Hepatocyte (in vitro differentiated cells): ENCODE measurements around the gene AUTS2. TPM values are rescaled to one million over a fixed set of nuclear protein-coding genes. Genes with fewer than 3 reads are reported as not detected.
A peak's percentile ranks its signal among the peaks of the same experiment; 100 is the strongest.

ENCODE experiments used
- DNase-seq: peaks from one replicate; pipeline ENCODE4 v3.0.0-alpha.2; 2016; ENCODE audit warnings: low spot score
- H2AFZ ChIP-seq: fragments of 200-600 bp; sonication (generic); 2 replicates; pipeline ENCODE4 v1.6.0; 2016; ENCODE audit warnings: antibody characterized with exemption, mild to moderate bottlenecking
- H3K27ac ChIP-seq: fragments of 200-600 bp; sonication (generic); 2 replicates; pipeline ENCODE4 v1.5.1; 2016; ENCODE audit warnings: mild to moderate bottlenecking
- H3K27me3 ChIP-seq: fragments of 200-600 bp; sonication (generic); 2 replicates; pipeline ENCODE4 v1.6.1; 2016
- H3K36me3 ChIP-seq: fragments of 200-600 bp; sonication (generic); replicated peaks from 2 replicates; pipeline ENCODE4 v1.5.1; 2016; ENCODE audit warnings: low read depth; ENCODE audit not compliant: insufficient read depth
- H3K4me1 ChIP-seq: fragments of 200-600 bp; sonication (generic); 2 replicates; pipeline ENCODE4 v1.5.1; 2016; ENCODE audit warnings: mild to moderate bottlenecking, moderate library complexity; ENCODE audit not compliant: insufficient read depth
- H3K4me2 ChIP-seq: fragments of 200-600 bp; sonication (generic); 2 replicates; pipeline ENCODE4 v1.6.0; 2016
- H3K4me3 ChIP-seq: fragments of 200-600 bp; sonication (generic); 2 replicates; pipeline ENCODE4 v1.5.1; 2016; ENCODE audit warnings: mild to moderate bottlenecking
- H3K79me2 ChIP-seq: fragments of 200-600 bp; sonication (generic); 2 replicates; pipeline ENCODE4 v1.6.0; 2017; ENCODE audit warnings: mild to moderate bottlenecking
- H3K9me2 ChIP-seq: fragments of 200-600 bp; sonication (generic); replicated peaks from 2 replicates; pipeline ENCODE4 v1.6.0; 2017; ENCODE audit warnings: mild to moderate bottlenecking; ENCODE audit not compliant: insufficient read depth
- H3K9me3 ChIP-seq: fragments of 200-600 bp; sonication (generic); 2 replicates; pipeline ENCODE4 v1.5.1; 2016; ENCODE audit warnings: low read depth, mild to moderate bottlenecking
- H4K20me1 ChIP-seq: fragments of 200-600 bp; sonication (generic); 2 replicates; pipeline ENCODE4 v1.6.0; 2016; ENCODE audit warnings: mild to moderate bottlenecking; ENCODE audit not compliant: insufficient read depth, poor library complexity, severe bottlenecking
- EZH2 ChIP-seq: fragments of 200-600 bp; sonication (generic); IDR thresholded peaks from 2 replicates; pipeline ENCODE4 v1.6.1; 2016; ENCODE audit warnings: antibody characterized with exemption, mild to moderate bottlenecking, borderline replicate concordance
- EZH2phosphoT487 ChIP-seq: fragments of 200-600 bp; sonication (generic); IDR thresholded peaks from one replicate; pipeline ENCODE4 v1.6.1; 2018; ENCODE audit warnings: antibody characterized with exemption, mild to moderate bottlenecking, low read depth, moderate library complexity; ENCODE audit not compliant: unreplicated experiment, severe bottlenecking
- WGBS: methylation state at CpG from one replicate; pipeline ENCODE4 v1.1.6; 2016; ENCODE audit warnings: low lambda C conversion rate; ENCODE audit errors: missing lambda C conversion rate; 5-methylcytosine and 5-hydroxymethylcytosine counted together
- polyA plus RNA-seq: library from polyadenylated mRNA; unstranded; fragments of >200 nt; fragmentation: Nextera tagmentation; extraction: Ambion mirVana; gene quantifications from 2 replicates; pipeline ENCODE4 v1.2.1, GENCODE V29; 2016
- total RNA-seq: library from RNA; depleted of rRNA; stranded (reverse); fragments of >200 nt; gene quantifications from 2 replicates; pipeline ENCODE4 v1.2.3, GENCODE V29; 2014
- TF ChIP-seq, protein P1 (sequence below): fragments of 200-600 bp; sonication (generic); IDR thresholded peaks from 2 replicates; pipeline ENCODE4 v1.5.1; 2016; ENCODE audit warnings: antibody characterized with exemption, mild to moderate bottlenecking; ENCODE audit not compliant: poor library complexity

The AUTS2 gene
- total and polyA plus RNA-seq, 2 experiments from 2014 or later: 34.4 to 40.9 TPM

DNA sequence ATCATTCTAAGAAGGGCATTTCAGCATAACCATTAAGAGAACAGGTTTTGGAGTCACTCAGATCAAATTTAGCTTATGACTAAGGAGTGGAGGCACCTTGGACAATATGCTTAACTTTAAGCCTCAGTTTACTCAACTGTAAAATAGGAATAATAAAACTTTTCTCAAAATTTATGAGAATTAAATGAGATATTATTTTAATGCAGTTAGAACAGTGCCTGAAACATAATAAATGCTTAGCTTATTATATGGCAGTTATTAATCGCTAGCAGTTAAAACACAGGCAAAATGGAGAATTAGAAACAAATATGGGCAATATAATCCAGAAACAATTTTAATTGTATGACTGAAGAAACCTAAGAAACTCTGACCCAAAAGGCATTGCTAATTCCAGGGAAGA lies 2.9 kb upstream of the AUTS2 start:
- WGBS: 97% methylated on average over 1 of the region's 1 CpG
- Histone ChIP-seq H3K27ac (no peak overlapping the region), H3K79me2 (peaks cover 6% of the 10 kb centered on the region), H3K9me3 (no peaks in the 10 kb centered on the region), H3K9me2 (no peaks in the 10 kb centered on the region), H3K4me2 (no peak overlapping the region), H3K36me3 (no peaks in the 10 kb centered on the region), H2AFZ (no peak overlapping the region), H3K4me3 (no peak overlapping the region), H4K20me1 (peaks cover 1% of the 10 kb centered on the region), H3K4me1 (peaks cover under 1% of the 10 kb centered on the region), H3K27me3 (peaks cover 9% of the 10 kb centered on the region)
- no peak for DNase-seq
- no peak for TF ChIP-seq EZH2phosphoT487
- TF ChIP-seq, protein P1, sequence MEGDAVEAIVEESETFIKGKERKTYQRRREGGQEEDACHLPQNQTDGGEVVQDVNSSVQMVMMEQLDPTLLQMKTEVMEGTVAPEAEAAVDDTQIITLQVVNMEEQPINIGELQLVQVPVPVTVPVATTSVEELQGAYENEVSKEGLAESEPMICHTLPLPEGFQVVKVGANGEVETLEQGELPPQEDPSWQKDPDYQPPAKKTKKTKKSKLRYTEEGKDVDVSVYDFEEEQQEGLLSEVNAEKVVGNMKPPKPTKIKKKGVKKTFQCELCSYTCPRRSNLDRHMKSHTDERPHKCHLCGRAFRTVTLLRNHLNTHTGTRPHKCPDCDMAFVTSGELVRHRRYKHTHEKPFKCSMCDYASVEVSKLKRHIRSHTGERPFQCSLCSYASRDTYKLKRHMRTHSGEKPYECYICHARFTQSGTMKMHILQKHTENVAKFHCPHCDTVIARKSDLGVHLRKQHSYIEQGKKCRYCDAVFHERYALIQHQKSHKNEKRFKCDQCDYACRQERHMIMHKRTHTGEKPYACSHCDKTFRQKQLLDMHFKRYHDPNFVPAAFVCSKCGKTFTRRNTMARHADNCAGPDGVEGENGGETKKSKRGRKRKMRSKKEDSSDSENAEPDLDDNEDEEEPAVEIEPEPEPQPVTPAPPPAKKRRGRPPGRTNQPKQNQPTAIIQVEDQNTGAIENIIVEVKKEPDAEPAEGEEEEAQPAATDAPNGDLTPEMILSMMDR: no peak
- no peak for TF ChIP-seq EZH2

DNA sequence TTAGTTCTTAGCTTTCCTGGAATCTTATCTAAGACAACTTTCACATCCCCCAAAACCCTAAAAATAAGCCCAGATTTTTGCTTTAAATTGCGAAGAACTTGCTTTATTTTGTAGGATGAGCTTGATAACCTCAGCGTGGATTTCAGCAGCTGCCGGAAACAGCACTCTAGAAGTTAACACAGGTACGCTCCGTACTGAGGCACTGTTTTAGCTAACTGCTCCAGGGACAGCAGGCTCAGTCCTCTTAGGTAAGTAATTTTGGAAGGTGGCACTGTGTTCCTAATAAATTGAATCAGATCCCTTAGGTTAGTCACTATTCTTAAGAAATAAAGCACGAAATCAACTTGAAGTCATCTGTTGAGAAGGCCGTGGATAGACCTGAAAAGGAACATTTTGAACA lies 2.2 kb upstream of the AUTS2 start:
- no peak for TF ChIP-seq EZH2phosphoT487
- no peak for TF ChIP-seq EZH2
- TF ChIP-seq, protein P1: no peak
- H3K79me2 ChIP-seq: peaks cover 12% of the 10 kb centered on the region
- H3K27me3 ChIP-seq: peaks cover 9% of the 10 kb centered on the region
- no peak overlapping the region for H3K4me2 ChIP-seq
- H3K4me3 ChIP-seq: no peak overlapping the region
- H3K27ac ChIP-seq: no peak overlapping the region
- DNase-seq: no peak
- 86% methylated on average over 7 of the region's 7 CpGs for WGBS
- H3K9me3 ChIP-seq: no peaks in the 10 kb centered on the region
- H3K4me1 ChIP-seq: peaks cover 7% of the 10 kb centered on the region
- no peaks in the 10 kb centered on the region for H3K9me2 ChIP-seq
- H2AFZ ChIP-seq: no peak overlapping the region
- H4K20me1 ChIP-seq: peaks cover 7% of the 10 kb centered on the region
- H3K36me3 ChIP-seq: no peaks in the 10 kb centered on the region

DNA sequence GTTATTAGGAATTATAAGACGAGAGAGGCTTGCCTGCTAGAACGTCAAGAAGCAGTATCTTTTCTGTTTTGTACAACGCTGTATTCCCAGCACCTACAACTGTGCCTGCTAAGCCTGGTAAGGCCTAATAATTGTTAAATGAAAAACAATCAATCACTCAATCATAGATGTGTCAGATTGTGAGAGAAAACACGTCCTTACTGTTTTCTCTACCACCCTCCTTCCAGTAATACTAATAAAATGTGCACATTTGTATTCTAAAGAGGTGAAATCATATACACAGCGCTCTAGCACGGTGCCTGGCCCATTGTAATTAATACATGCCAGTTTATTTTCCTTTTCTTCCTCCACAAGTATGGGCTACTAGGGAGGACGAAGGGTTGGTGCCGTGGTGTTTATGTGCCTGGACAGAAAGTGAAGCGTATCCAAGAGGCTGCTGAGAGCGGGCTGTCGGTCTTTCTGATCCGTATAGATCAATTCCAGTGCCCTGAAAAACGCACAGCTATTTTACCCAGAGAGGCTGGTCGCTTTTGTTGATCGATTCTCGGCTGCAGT lies 1.5 kb upstream of the AUTS2 start:
- H3K4me3 ChIP-seq: no peak overlapping the region
- TF ChIP-seq, protein P1: no peak
- TF ChIP-seq EZH2 (no peak), EZH2phosphoT487 (no peak)
- no peak for DNase-seq
- H3K27me3 ChIP-seq: peaks cover 9% of the 10 kb centered on the region
- H2AFZ ChIP-seq: peak overlapping the region; percentile 100
- H3K4me1 ChIP-seq: peaks cover 13% of the 10 kb centered on the region
- H3K9me2 ChIP-seq: no peaks in the 10 kb centered on the region
- no peaks in the 10 kb centered on the region for H3K9me3 ChIP-seq
- H4K20me1 ChIP-seq: peaks cover 11% of the 10 kb centered on the region
- 23% methylated on average over 16 of the region's 16 CpGs for WGBS
- H3K36me3 ChIP-seq: no peaks in the 10 kb centered on the region
- peaks cover 19% of the 10 kb centered on the region for H3K79me2 ChIP-seq
- H3K27ac ChIP-seq: no peak overlapping the region
- peak overlapping the region; percentile 99 for H3K4me2 ChIP-seq
